ENCODE results near the gene BST1.
"Not testable (repeated sequence)": the region's sequence is repeated elsewhere in the genome, so short reads cannot be mapped to it uniquely, and the experiment has no call there.

BST1 gene

DNA sequence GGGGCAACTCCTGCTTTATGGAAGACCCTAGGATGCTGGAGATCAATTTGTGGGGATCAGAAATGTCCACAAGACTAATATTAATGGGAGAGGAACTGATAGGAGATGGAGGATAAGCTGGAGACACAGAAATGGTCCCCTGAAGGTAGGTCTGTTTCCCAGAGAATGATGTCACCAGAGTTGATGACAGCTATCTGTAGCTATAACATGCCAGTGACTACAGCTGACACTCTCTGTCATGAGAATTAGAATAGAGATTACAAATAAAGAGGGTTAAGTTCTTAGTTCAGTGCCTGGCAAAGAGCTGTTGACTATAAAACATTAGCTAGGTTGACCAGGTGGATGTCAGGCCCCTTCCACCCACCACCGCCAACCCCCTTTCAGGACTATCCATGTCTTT is 9.3 kb downstream of the BST1 start:
- no peak for DNase-seq (ENCODE audit: low read depth)

- DNase-seq (ENCODE audit: low read depth): no peak
Observed at GRCh38 chr4:15714141-15714540, 11.3 kb downstream of the BST1 start.

- no peak for DNase-seq (ENCODE audit: low read depth)
Observed at GRCh38 chr4:15714646-15715435, 12.0 kb downstream of the BST1 start.

DNA sequence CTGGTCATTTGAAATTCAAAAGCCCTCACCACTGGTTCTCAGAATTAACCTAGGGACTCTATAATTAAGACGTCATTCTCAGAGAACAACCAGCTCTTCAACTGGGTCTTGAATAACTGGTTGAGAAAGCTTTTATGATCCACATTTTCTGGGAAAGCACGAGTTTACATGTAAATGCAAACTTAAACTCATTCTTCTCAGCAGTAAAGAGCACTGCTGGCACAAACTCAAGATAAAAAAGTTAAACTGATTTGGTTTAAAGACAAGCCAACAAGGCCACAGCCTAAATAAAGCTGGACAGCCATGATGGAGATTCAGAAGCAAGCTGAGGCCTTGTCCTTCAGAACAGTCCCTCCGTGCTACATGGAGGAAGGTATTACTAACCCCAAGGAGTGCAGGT is 13.2 kb downstream of the BST1 start:
- DNase-seq (ENCODE audit: low read depth): no peak

GRCh38 chr4:15717086-15717485 is 14.2 kb downstream of the BST1 start:
- peak; percentile 67 for DNase-seq (ENCODE audit: low read depth)

GRCh38 chr4:15717657-15718416 is 15.0 kb downstream of the BST1 start:
- DNase-seq (ENCODE audit: low read depth): no peak

- no peak for DNase-seq (ENCODE audit: low read depth)
Observed at GRCh38 chr4:15718465-15718864, 15.6 kb downstream of the BST1 start.

DNA sequence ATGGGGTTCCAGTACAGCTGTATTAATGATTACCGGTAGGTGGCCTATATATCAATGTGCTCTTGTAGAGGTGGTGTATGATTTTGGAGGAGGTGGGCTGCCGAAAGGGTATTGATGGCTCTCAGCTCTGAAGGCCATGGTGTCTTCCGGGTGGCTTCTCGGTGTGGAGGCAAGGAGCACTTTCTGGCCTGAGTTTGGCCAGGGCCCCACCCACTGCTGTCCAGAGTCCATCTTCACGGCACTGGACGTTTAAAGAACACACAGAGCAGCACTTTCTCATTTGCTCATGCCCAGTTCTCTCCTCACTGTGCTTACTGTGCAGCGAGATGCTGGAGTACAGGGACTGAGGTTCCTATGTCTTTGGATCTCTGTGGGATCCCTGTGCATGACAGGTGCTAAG is 16.1 kb downstream of the BST1 start:
- DNase-seq (ENCODE audit: low read depth): no peak

DNA sequence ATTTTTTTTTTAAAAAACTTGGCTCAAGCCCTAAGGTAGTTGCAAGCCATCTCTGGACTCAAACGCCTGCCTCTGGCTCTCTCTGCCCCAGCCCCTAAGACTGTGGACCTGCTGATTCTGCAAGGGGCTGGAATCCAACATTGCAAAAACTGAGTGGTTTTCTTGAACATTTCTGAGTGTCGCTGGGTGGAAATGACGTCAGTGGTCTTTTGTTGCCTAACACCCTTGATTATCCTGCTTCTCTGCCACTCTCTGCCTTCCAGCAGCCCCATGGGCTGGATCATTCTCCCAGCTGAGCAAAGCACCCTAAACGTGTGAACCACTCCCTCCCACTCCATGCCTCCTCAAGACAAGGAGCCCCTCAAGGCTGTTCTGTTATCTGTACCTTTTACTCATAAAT is 16.6 kb downstream of the BST1 start:
- DNase-seq (ENCODE audit: low read depth): peak; percentile 44

DNA sequence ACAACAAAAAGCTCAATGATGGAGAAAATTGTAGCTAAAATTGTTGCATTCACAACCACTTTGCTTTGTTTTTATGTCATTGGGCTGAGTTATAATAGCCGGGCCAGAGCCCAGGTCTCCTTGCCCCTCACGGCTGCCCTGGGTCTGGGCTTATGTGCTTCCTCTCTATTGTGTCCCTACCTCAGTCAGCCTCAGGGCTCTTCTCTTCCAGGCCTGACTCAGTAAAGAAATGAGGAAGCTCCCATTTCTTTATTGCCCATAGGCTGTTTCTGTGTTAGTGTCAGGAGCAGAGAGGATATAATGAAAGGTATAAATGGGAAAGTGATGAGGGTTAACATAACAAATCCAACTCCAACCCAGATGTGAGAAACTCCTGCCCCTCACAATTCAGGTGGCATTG is 18.0 kb downstream of the BST1 start:
- no peak for DNase-seq (ENCODE audit: low read depth)

GRCh38 chr4:15725608-15726007 is 22.7 kb downstream of the BST1 start:
- DNase-seq (ENCODE audit: low read depth): peak; percentile 74

- peak; percentile 38 for DNase-seq (ENCODE audit: low read depth)
Observed at GRCh38 chr4:15729910-15730533, 27.2 kb downstream of the BST1 start.

- DNase-seq (ENCODE audit: low read depth): not testable (repeated sequence)
Observed at GRCh38 chr4:15733061-15733460, 30.2 kb downstream of the BST1 start.

DNA sequence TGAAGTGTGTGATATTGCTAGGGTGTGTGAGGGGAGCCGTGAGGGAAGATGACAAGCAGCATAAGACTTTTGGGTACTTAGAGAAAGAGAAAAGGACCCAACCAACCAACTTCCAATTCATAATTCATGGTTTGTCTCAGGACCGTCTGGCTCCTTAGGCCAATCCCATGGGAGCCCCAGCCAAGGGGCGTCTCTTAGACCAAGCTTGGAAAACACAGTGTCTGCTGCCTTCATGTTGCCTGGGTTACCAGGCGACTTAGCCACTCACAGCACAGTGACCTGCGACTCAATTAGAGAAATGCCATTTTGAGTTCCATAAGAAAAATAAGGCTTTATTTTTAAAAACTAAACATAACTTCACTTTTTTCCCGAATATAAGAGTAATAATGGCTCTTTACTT is 32.7 kb downstream of the BST1 start:
- no peak for DNase-seq (ENCODE audit: low read depth)

DNA sequence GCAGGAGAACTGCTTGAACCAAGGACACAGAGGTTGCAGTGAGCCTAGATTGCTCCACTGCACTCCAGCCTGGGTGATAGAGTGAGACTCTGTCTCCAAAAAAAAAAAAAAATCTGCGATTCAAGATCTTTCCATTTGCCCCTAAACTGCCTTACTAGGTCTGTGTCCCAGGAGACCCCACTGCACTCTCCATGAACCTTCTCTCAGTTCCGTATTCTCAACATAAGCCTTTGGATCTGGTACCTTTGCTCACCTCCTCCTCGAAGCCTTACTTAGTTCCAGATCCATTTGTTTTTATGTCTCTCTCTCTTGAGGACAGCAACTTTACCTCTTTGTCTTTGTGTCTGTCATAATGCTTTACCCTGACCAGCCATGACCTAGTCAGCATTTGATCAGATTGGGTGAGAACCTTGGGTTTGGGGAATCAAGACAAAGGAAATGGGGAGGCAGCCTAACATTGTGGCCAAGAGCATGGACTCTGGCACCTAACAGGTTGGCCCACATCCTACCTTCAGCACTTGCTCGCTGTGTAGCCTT is 33.7 kb downstream of the BST1 start:
- no peak for DNase-seq (ENCODE audit: low read depth)

GRCh38 chr4:15737255-15737654 is 34.4 kb downstream of the BST1 start:
- DNase-seq (ENCODE audit: low read depth): no peak

DNA sequence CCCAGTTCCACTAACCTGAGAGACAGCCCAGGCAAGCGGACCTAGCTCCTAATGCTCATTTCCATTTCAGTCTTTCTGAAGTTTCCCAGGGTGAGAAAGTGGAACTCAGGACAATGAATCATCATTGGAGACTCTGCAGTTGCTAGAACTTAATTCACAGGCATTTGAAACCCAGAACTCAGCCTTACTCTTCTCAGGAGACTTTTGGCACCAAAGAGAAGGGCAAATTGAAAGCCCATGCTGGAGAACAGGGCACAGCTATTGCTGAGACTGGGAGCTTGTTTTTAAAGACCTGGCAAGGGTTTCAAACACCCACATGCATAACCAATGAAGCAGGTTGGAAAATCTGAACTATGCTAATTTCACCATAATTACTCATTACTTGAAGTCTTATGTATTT is 36.0 kb downstream of the BST1 start:
- DNase-seq (ENCODE audit: low read depth): peak; percentile 63

DNA sequence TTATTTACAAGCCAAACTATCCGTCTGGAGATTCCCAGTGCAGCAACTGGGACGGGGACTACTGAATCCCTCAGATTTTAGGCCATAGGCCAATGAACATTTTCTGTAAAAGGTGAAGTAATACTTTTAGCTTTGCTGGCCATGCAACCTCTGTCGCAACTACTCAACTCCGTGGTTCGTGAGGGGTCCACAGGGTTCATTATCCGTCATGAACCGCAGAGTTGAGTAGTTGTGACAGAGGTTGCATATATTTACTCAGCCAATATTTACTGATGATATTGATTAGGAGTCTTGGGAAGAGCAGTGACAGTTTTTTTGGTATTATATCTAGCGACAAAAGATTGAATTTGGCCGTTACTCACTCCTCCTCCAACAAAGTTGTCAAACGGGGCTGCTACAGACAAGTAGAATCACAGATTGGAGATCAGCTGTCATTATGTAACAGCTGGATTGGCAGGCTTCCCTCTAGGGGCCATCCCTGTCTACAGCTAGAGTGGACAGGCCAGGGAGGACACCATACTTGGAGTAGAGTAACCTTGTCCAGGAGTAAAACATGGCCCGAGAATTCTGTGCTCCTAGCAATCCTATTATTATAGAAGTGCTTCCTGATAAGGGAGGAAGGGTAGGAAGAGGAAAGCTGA is 38.0 kb downstream of the BST1 start:
- DNase-seq (ENCODE audit: low read depth): no peak

GRCh38 chr4:15742083-15742582 is 39.3 kb downstream of the BST1 start:
- no peak for DNase-seq (ENCODE audit: low read depth)

DNA sequence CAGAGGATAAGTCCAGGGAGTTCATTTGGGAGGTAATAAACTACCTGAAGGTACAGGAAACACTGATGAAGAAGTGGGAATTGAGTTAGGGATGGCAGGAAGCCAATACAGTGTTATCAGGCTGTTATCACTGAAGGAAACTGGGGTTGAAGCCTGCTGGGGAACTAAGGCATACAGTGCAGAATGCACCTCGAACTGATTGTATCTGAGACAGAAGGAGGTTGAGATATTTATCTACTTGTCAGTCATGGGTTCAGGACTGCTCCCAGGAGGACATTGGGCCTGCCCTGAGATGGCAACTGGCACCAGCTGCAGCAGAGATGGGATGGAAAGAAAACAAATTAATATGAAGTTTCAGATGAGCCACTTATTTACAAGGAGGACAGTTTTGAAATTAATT is 39.8 kb downstream of the BST1 start:
- DNase-seq (ENCODE audit: low read depth): no peak

DNA sequence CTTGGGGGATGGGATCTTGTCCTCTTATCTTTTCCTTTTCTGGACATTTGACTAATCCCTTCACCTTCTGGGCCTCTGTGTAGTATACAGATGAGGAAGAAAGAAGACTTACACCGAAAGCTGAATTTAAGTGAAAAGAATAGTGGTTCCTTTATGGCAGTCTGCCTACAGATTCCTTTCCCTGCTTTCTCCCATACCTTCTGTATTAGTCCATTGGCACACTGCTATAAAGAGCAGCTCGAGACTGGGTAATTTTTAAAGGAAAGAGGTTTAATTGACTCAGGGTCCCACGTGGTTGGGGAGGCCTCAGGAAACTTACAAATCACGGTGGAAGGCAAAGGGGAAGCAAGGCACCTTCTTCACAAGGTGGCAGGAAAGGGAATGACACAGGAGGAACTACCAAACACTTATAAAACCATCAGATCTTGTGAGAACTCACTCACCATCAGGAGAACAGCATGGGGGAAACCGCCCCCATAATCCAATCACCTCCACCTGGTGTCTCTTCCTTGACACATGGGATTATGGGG is 41.2 kb downstream of the BST1 start:
- no peak for DNase-seq (ENCODE audit: low read depth)

DNA sequence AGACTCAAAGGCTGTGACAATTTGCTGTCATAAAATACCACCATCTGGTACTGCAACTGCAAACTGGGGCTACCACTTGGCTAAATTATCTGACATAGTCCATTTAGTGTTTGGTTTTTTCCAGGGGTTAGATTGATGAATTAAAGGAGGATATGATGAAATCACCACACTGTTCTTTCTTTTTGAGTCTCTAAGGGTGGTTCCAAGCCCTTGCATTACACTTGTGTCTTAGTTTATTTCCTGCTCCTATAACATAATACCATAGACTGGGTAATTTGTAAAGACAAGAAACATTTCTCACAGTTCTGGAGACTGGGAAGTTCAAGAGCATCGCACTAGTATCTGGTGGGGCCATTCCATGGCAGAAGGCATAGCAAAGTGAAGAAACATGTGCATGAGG is 43.2 kb downstream of the BST1 start:
- no peak for DNase-seq (ENCODE audit: low read depth)
